ENCODE data around the gene PPCDC.

The PPCDC gene

DNA sequence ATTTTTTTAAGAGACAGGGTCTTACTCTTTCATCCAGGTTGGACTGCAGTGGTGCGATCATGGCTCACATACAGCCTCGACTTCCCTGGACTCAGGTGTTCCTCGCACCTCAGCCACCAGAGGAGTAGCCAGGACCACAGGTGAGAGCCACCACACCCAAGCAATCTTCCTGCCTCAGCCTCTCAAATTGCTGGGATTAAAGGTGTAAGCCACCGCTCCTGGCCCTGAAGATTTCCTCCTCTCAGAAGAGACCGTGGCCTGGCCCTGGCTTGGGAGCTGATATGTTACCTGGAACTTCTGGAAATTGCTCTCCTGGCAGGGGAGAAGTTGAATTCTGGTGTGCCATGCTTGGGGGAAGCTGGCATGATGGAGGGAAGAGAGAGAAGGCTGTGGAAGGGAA lies 36.2 kb downstream of the PPCDC start:
- TF ChIP-seq SNAI2 (CRISPR knock-in tag; IDR thresholded peaks at IDR 0.05) (no peak), OSR1 (CRISPR knock-in tag; IDR thresholded peaks at IDR 0.05) (no peak), ZFP3 (CRISPR knock-in tag; IDR thresholded peaks at IDR 0.05) (no peak), TOX (CRISPR knock-in tag; IDR thresholded peaks at IDR 0.05; ENCODE audit: borderline replicate concordance) (no peak)
- ATAC-seq = no peak

DNA sequence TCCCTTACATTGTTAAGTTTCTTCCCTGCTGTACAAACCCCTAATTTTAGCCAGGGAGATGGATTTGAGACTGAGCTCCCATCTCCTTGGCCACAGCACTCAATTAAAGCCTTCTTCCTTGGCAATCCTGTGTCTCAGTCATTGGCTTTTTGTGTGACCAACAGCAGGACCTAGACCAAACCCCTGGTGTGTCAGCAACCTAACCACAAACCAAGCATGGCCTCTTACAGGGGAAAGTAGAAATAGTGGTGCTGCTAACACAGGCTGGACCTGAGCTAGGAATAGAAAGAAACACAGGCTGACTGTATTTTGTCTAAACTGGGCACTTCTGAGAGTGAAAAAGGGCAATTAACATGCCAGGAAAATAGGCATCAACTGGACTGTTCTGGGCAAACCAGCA lies 37.9 kb downstream of the PPCDC start:
- TF ChIP-seq, protein P1, sequence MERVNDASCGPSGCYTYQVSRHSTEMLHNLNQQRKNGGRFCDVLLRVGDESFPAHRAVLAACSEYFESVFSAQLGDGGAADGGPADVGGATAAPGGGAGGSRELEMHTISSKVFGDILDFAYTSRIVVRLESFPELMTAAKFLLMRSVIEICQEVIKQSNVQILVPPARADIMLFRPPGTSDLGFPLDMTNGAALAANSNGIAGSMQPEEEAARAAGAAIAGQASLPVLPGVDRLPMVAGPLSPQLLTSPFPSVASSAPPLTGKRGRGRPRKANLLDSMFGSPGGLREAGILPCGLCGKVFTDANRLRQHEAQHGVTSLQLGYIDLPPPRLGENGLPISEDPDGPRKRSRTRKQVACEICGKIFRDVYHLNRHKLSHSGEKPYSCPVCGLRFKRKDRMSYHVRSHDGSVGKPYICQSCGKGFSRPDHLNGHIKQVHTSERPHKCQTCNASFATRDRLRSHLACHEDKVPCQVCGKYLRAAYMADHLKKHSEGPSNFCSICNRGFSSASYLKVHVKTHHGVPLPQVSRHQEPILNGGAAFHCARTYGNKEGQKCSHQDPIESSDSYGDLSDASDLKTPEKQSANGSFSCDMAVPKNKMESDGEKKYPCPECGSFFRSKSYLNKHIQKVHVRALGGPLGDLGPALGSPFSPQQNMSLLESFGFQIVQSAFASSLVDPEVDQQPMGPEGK (CRISPR knock-in tag; IDR thresholded peaks at IDR 0.05; ENCODE audit: borderline replicate concordance) = no peak
- TF ChIP-seq, protein P2, sequence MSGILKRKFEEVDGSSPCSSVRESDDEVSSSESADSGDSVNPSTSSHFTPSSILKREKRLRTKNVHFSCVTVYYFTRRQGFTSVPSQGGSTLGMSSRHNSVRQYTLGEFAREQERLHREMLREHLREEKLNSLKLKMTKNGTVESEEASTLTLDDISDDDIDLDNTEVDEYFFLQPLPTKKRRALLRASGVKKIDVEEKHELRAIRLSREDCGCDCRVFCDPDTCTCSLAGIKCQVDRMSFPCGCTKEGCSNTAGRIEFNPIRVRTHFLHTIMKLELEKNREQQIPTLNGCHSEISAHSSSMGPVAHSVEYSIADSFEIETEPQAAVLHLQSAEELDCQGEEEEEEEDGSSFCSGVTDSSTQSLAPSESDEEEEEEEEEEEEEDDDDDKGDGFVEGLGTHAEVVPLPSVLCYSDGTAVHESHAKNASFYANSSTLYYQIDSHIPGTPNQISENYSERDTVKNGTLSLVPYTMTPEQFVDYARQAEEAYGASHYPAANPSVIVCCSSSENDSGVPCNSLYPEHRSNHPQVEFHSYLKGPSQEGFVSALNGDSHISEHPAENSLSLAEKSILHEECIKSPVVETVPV (CRISPR knock-in tag; IDR thresholded peaks at IDR 0.05) = no peak
- TF ChIP-seq ZFP3 (CRISPR knock-in tag; IDR thresholded peaks at IDR 0.05) = no peak
- TF ChIP-seq OSR1 (CRISPR knock-in tag; IDR thresholded peaks at IDR 0.05) = no peak
- ATAC-seq = no peak

DNA sequence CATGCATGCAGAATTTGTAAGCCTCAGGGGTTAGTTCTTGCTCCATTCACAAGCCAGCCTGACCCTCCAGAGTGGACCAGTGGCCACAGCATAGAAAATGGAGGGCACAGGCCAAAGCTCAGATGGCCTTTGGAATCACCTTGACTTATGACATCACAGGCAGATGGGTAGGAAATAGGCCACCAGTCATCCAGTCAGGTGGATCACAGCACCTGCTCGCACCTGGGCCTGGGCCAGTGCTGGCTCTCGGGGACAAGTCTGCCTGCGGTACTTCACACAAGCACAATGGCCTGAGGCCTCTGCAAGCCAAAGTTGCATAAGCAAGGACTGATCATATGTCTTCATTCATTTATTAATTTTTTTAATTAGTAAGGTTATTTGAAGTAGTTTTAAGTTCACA lies 39.3 kb downstream of the PPCDC start:
- TF ChIP-seq ISL1 (CRISPR knock-in tag; IDR thresholded peaks at IDR 0.05) (no peak), TCF4 (CRISPR knock-in tag; IDR thresholded peaks at IDR 0.05; ENCODE audit: borderline replicate concordance) (no peak), SNAI2 (CRISPR knock-in tag; IDR thresholded peaks at IDR 0.05) (no peak), TOX (CRISPR knock-in tag; IDR thresholded peaks at IDR 0.05; ENCODE audit: borderline replicate concordance) (no peak), OSR1 (CRISPR knock-in tag; IDR thresholded peaks at IDR 0.05) (no peak), ZNF8 (CRISPR knock-in tag; IDR thresholded peaks at IDR 0.05) (no peak), CSDC2 (CRISPR knock-in tag; IDR thresholded peaks at IDR 0.05) (no peak), RARB (CRISPR knock-in tag; IDR thresholded peaks at IDR 0.05) (no peak), ZC3H10 (CRISPR knock-in tag; IDR thresholded peaks at IDR 0.05) (no peak), ZFP3 (CRISPR knock-in tag; IDR thresholded peaks at IDR 0.05) (no peak), ESRRG (CRISPR knock-in tag; IDR thresholded peaks at IDR 0.05) (no peak), ZNF565 (CRISPR knock-in tag; conservative IDR thresholded peaks at IDR 0.05; ENCODE audit: low read depth) (no peak), ZNF70 (CRISPR knock-in tag; IDR thresholded peaks at IDR 0.05) (no peak), ARNTL (CRISPR knock-in tag; IDR thresholded peaks at IDR 0.05; ENCODE audit: borderline replicate concordance, low read depth) (no peak)
- TF ChIP-seq, protein P2 (CRISPR knock-in tag; IDR thresholded peaks at IDR 0.05) = no peak
- no peak for ATAC-seq

- TF ChIP-seq ISL1 (CRISPR knock-in tag; IDR thresholded peaks at IDR 0.05) = no peak
- no peak for ATAC-seq
These were observed 39.9 kb downstream of the PPCDC start for GRCh38 chr15:75063338-75063737.

DNA sequence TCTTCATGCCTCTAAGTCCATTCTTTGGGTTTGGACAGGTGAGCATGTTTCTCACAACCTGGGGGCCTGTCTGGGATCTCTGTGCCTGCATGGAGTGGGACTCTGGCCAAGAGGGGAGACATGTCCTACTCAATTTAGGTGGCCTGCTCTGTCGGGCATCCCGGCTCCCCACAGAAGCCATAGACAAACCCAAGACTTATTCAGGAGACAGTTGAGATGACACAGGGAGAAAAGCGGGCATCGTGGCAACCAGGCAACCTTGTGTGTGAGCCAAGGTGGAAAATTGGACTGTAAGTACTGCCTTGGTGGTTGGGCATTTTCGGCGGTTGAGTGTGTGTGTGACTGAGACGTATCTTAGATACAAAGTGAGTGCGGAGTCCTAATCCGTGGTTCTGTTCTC lies 40.5 kb downstream of the PPCDC start:
- no peak for ATAC-seq
- no peak for TF ChIP-seq ISL1 (CRISPR knock-in tag; IDR thresholded peaks at IDR 0.05)
- TF ChIP-seq, protein P1 (CRISPR knock-in tag; IDR thresholded peaks at IDR 0.05; ENCODE audit: borderline replicate concordance) = no peak
- TF ChIP-seq TOX (CRISPR knock-in tag; IDR thresholded peaks at IDR 0.05; ENCODE audit: borderline replicate concordance) = no peak
- no peak for TF ChIP-seq RARB (CRISPR knock-in tag; IDR thresholded peaks at IDR 0.05)
- TF ChIP-seq OSR1 (CRISPR knock-in tag; IDR thresholded peaks at IDR 0.05) = no peak
- no peak for TF ChIP-seq ZFP30 (CRISPR knock-in tag; IDR thresholded peaks at IDR 0.05)
- no peak for TF ChIP-seq ARNTL (CRISPR knock-in tag; IDR thresholded peaks at IDR 0.05; ENCODE audit: borderline replicate concordance, low read depth)
- no peak for TF ChIP-seq ZC3H10 (CRISPR knock-in tag; IDR thresholded peaks at IDR 0.05)
- TF ChIP-seq, protein P3, sequence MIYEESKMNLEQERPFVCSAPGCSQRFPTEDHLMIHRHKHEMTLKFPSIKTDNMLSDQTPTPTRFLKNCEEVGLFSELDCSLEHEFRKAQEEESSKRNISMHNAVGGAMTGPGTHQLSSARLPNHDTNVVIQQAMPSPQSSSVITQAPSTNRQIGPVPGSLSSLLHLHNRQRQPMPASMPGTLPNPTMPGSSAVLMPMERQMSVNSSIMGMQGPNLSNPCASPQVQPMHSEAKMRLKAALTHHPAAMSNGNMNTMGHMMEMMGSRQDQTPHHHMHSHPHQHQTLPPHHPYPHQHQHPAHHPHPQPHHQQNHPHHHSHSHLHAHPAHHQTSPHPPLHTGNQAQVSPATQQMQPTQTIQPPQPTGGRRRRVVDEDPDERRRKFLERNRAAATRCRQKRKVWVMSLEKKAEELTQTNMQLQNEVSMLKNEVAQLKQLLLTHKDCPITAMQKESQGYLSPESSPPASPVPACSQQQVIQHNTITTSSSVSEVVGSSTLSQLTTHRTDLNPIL (CRISPR knock-in tag; IDR thresholded peaks at IDR 0.05; ENCODE audit: low read depth) = no peak
- no peak for TF ChIP-seq ESRRG (CRISPR knock-in tag; IDR thresholded peaks at IDR 0.05)
- no peak for TF ChIP-seq POU6F1 (CRISPR knock-in tag; IDR thresholded peaks at IDR 0.05; ENCODE audit: borderline replicate concordance, low read depth)
